HG03558 (cell line): ENCODE data around the gene GALNT5.
"Not testable (repeated sequence)": the region's sequence is repeated elsewhere in the genome, so short reads cannot be mapped to it uniquely, and the experiment has no call there.

Experiments used
- ATAC-seq: cut with Tn5 transposase; IDR thresholded peaks from one replicate; pipeline ENCODE4 v1.9.1; 2021; ENCODE audit warnings: moderate number of reproducible peaks; ENCODE audit not compliant: unreplicated experiment; ENCODE audit errors: extremely low read depth

Gene GALNT5

GRCh38 chr2:157324331-157324843 is 66.9 kb downstream of the GALNT5 start:
- ATAC-seq, result no peak

GRCh38 chr2:157325786-157326185 is 68.3 kb downstream of the GALNT5 start, which contains the start of gene ERMN:
ERMN (minus strand) TSS chr2:157325824; CDS start chr2:157325642, 182 bp downstream.
- no peak for ATAC-seq

- ATAC-seq, result no peak
Observed at GRCh38 chr2:157326698-157327097, 69.2 kb downstream of the GALNT5 start.

- ATAC-seq, result no peak
Observed at GRCh38 chr2:157327200-157327599, 69.7 kb downstream of the GALNT5 start.

GRCh38 chr2:157327621-157328500 is 70.4 kb downstream of the GALNT5 start:
- ATAC-seq, result peak; percentile 96

GRCh38 chr2:157329524-157329923 is 72.0 kb downstream of the GALNT5 start:
- ATAC-seq, result no peak

- no peak for ATAC-seq
Observed at GRCh38 chr2:157333304-157334047, 76.0 kb downstream of the GALNT5 start.

GRCh38 chr2:157334335-157334734 is 76.8 kb downstream of the GALNT5 start:
- no peak for ATAC-seq

- ATAC-seq, result no peak
Observed at GRCh38 chr2:157334797-157335196, 77.3 kb downstream of the GALNT5 start.

- no peak for ATAC-seq
Observed at GRCh38 chr2:157336137-157337010, 78.9 kb downstream of the GALNT5 start.

GRCh38 chr2:157337978-157338377 is 80.5 kb downstream of the GALNT5 start:
- no peak for ATAC-seq

- ATAC-seq, result no peak
Observed at GRCh38 chr2:157339965-157340655, 82.6 kb downstream of the GALNT5 start.

GRCh38 chr2:157341381-157341780 is 83.9 kb downstream of the GALNT5 start:
- not testable (repeated sequence) for ATAC-seq

- ATAC-seq, result no peak
Observed at GRCh38 chr2:157345647-157346389, 88.3 kb downstream of the GALNT5 start.

- no peak for ATAC-seq
Observed at GRCh38 chr2:157348291-157348921, 90.9 kb downstream of the GALNT5 start.

- ATAC-seq, result no peak
Observed at GRCh38 chr2:157349949-157350515, 92.5 kb downstream of the GALNT5 start.

GRCh38 chr2:157355618-157356017 is 98.1 kb downstream of the GALNT5 start:
- no peak for ATAC-seq

GRCh38 chr2:157359628-157360027 is 102.1 kb downstream of the GALNT5 start:
- ATAC-seq, result no peak
